Aorta (tissue), 5 donors: Measurements from ENCODE around the gene TMEM132C. TPM values are rescaled to one million over a fixed set of nuclear protein-coding genes. Genes with fewer than 3 reads are reported as not detected.

Experiments used
- ATAC-seq: fragments of 200-7000 bp; cut with Tn5 transposase; one replicate; pipeline ENCODE4 v1.9.1; 2022; ENCODE audit warnings: moderate library complexity; ENCODE audit not compliant: low FRiP score
- DNase-seq, 2 donors: peaks; one replicate each; pipeline ENCODE4 v3.0.0-alpha.2; 2020
- H3K27ac ChIP-seq, 2 donors: one replicate each; pipeline ENCODE4 v1.5.1; 2013; ENCODE audit warnings: low read length in 2 of 2, mild to moderate bottlenecking in 2 of 2, moderate library complexity in 2 of 2, control low read depth in 1 of 2, inconsistent platforms in 1 of 2, low read depth in 1 of 2
- H3K27me3 ChIP-seq, 2 donors: one replicate each; pipeline ENCODE4 v1.6.1; 2013; ENCODE audit warnings: control low read depth in 1 of 2, low read length in 1 of 2, mild to moderate bottlenecking in 1 of 2, moderate library complexity in 1 of 2; ENCODE audit not compliant: insufficient read depth in 2 of 2, control insufficient read depth in 1 of 2
- H3K36me3 ChIP-seq, 2 donors: one replicate each; pipeline ENCODE4 v1.6.1; 2013; ENCODE audit warnings: control low read depth in 1 of 2, low read length in 1 of 2, mild to moderate bottlenecking in 1 of 2; ENCODE audit not compliant: insufficient read depth in 2 of 2, control insufficient read depth in 1 of 2
- H3K4me1 ChIP-seq, 2 donors: one replicate each; pipeline ENCODE4 v1.6.1; 2013; ENCODE audit warnings: low read length in 2 of 2, control low read depth in 1 of 2, mild to moderate bottlenecking in 1 of 2, moderate library complexity in 1 of 2; ENCODE audit not compliant: insufficient read depth in 2 of 2, control insufficient read depth in 1 of 2
- H3K4me3 ChIP-seq, 2 donors: one replicate each; pipeline ENCODE4 v1.5.1; 2013; ENCODE audit warnings: low read length in 2 of 2, control low read depth in 1 of 2, mild to moderate bottlenecking in 1 of 2
- H3K9me3 ChIP-seq: one replicate; pipeline ENCODE4 v1.6.1; 2013; ENCODE audit warnings: mild to moderate bottlenecking, low read length; ENCODE audit not compliant: control insufficient read depth
- WGBS, 2 donors: extraction: QIAGEN DNeasy Blood & Tissue Kit; methylation state at CpG; one replicate each; pipeline ENCODE4 v1.1.7; 2013; 5-methylcytosine and 5-hydroxymethylcytosine counted together
- intact Hi-C, 2 donors: fragments of 100-400 bp; cut with DNase I; formaldehyde crosslinking; loops; one replicate each; pipeline versions ENCODE4 v1.14.2 to v1.15.0; 2022
- polyA plus RNA-seq, 2 donors: library from polyadenylated mRNA; stranded (reverse); fragments of 200-250 nt; gene quantifications; one replicate each; pipeline ENCODE4 v1.2.3, GENCODE V29; 2013
- total RNA-seq, 2 donors: library from RNA; stranded (reverse); fragmentation: NEBNext Ultra II Directional; extraction: Animal tissue kit (Norgen Biotek cat#: 25700); gene quantifications; one replicate each; pipeline ENCODE4 v1.2.1, GENCODE V29; 2021
- donor health status: healthy with polysubstance abuse.
- donor health status: Bipolar disorder and iron deficiency.
- donor health status: DM: no; HTN: no; CAD: no.
- donor health status: DM: no; HTN: no; CAD: no.
- donor health status: DM: yes; HTN: yes; CAD: no.

TMEM132C gene
- total and polyA plus RNA-seq, 4 donors = 0.49 to 0.78 TPM; not detected in 2

DNA sequence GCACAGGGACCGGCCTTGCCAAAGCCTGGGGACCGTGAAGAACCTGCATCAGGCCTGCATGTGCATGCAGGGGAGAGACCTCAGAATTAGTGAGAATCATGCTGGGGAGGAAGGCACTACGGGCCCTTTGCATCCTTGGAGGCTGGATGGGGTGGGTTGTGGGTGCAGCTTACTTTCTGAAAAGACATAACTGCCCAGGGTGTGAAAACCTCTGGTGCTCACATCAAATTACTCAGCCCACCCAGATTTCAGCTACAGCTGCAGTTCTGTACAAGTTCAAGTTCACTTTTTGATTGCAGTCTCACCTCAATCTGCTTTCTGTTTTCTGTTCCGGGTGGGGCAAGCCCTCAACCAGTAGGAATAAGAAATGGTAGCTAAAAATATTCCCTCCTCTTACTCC is 426.1 kb downstream of the TMEM132C start:
- Histone ChIP-seq H3K4me3 (no peak overlapping the region), H3K36me3 (no peaks in the 10 kb centered on the region), H3K27ac (no peak overlapping the region), H3K9me3 (peaks cover 5% of the 10 kb centered on the region), H3K4me1 (no peaks in the 10 kb centered on the region), H3K27me3 (no peaks in the 10 kb centered on the region)
- 72 to 76% methylated on average over 4 of the region's 4 CpGs for WGBS, 2 donors
- intact Hi-C loops = no loop called here
- DNase-seq (no peak), ATAC-seq (no peak)

DNA sequence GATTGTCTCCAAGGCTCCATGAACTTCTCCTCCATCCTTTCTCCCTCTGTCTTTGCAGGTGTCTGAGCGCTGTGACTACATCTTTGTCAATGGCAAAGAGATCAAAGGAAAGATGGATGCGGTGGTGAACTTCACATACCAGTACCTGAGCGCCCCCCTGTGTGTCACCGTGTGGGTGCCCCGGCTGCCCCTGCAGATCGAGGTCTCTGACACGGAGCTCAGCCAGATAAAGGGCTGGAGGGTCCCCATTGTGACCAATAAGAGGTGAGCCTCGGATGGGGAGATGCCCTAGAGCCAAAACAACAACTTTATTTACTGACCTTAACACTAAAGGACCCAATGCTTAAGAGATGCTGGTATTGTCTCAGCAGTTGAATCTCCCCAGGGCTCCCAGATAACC is 426.8 kb downstream of the TMEM132C start:
- DNase-seq = no peak

DNA sequence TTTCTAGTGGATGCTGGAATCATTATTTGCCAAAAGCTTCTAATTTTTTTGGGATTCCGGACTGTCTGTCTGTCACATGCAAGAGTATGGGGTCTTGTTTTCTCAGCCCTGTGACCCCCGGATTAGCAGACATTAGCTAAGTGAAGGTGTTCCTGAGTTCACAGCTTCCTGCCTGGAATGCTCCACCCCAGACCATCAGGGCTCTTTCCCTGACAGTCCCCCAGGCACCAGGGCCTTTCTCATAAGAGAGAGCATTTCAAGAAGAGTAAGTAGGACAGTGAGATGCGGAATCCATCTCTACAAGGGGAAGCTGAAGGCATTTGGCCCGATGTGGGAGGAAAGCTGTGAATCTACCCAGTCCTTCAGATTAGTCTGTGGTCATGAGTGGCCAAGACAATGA is 427.5 kb downstream of the TMEM132C start:
- Histone ChIP-seq H3K36me3 (no peaks in the 10 kb centered on the region), H3K9me3 (peaks cover 5% of the 10 kb centered on the region), H3K27me3 (no peaks in the 10 kb centered on the region), H3K4me3 (no peak overlapping the region), H3K4me1 (no peaks in the 10 kb centered on the region), H3K27ac (no peak overlapping the region)
- WGBS, 2 donors = 59 to 73% methylated on average over 4 of the region's 4 CpGs
- DNase-seq (no peak), ATAC-seq (no peak)
- intact Hi-C loops = no loop called here

More for the DNA sequence above, 426.8 kb downstream of the TMEM132C start:
- Histone ChIP-seq H3K9me3 (peaks cover 5% of the 10 kb centered on the region), H3K27ac (no peak overlapping the region), H3K27me3 (no peaks in the 10 kb centered on the region), H3K36me3 (no peaks in the 10 kb centered on the region), H3K4me1 (no peaks in the 10 kb centered on the region), H3K4me3 (no peak overlapping the region)
- intact Hi-C loops = no loop called here
- no peak for ATAC-seq
- 69 to 75% methylated on average over 8 of the region's 8 CpGs for WGBS, 2 donors

DNA sequence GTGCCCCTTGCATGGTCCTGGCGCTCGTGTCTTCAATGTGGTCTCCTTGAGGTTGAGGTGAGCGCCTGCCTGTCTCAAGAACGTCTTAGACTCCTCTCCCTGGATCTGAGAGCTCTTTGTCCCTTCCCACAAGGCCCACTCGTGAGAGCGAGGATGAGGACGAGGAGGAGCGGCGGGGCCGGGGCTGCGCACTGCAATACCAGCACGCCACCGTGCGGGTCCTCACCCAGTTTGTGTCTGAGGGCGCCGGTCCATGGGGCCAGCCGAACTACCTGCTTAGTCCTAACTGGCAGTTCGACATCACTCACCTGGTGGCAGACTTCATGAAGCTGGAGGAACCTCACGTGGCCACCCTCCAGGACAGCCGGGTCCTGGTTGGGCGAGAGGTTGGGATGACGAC is 428.7 kb downstream of the TMEM132C start:
- WGBS, 2 donors = 90 to 92% methylated on average over 22 of the region's 22 CpGs
- no peaks in the 10 kb centered on the region for H3K27me3 ChIP-seq
- intact Hi-C loops = no loop called here
- no peaks in the 10 kb centered on the region for H3K4me1 ChIP-seq
- H3K4me3 ChIP-seq = no peak overlapping the region
- DNase-seq = no peak
- ATAC-seq = no peak
- no peak overlapping the region for H3K27ac ChIP-seq
- H3K36me3 ChIP-seq = no peaks in the 10 kb centered on the region
- peaks cover 5% of the 10 kb centered on the region for H3K9me3 ChIP-seq

DNA sequence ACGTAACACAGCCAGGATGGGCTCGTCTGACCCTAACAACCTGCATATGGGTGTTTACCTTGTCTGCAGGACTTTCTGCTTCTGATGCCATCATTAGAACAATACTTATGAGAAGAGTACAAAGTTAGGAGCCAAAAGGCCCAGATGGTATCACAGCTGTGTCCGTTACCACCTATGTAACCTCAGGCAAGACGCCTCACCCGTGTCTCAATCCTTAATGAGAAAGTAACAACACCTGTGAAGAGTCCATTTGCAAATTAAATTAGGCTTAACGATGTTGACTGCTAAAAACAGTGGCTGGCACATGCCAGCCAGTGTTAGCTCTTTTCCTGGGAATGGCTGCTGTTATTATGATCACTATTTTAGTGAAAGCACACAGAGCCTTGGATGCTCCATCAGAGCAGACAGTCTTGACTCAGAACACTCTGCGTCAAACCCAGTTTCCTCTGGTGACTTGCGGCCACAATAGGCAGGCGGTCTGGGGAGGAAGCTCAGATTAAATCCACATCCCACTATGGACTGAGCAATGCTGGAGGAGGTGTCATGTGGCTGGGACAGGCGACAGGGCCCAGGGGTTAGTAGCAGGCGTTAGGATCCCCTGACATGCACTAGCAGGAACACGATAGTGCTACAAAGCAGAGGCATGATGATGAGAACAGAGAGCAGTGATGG is 431.5 kb downstream of the TMEM132C start:
- DNase-seq = no peak
- Histone ChIP-seq H3K27ac (no peak overlapping the region), H3K4me3 (no peak overlapping the region), H3K9me3 (peaks cover 5% of the 10 kb centered on the region), H3K27me3 (no peaks in the 10 kb centered on the region), H3K36me3 (no peaks in the 10 kb centered on the region), H3K4me1 (no peaks in the 10 kb centered on the region)
- intact Hi-C loops = no loop called here
- 75 to 78% methylated on average over 12 of the region's 12 CpGs for WGBS, 2 donors
- no peak for ATAC-seq

DNA sequence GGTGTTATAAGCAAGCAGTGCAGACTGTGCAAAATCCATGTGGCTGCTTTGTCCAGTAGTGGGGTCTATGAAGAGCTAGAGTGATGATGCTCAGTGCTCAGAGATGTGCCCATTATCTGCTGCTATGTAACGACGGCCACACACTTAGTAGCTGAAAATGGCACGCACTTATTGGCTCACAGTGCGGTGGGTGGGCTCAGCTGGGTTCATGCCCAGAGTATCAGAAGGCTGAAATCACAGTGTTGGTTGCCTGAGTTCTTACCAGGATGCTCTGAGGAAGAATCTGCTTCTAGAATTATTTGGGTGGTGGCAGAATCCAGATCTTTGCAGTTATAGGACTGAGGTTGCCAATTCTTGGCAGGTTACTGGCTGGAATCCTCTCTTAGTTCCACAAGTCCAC is 432.1 kb downstream of the TMEM132C start:
- intact Hi-C loops = no loop called here
- H3K9me3 ChIP-seq = peaks cover 6% of the 10 kb centered on the region
- no peaks in the 10 kb centered on the region for H3K4me1 ChIP-seq
- no peaks in the 10 kb centered on the region for H3K27me3 ChIP-seq
- WGBS, 2 donors = 77 to 84% methylated on average over 4 of the region's 4 CpGs
- H3K36me3 ChIP-seq = no peaks in the 10 kb centered on the region
- ATAC-seq = no peak
- no peak overlapping the region for H3K4me3 ChIP-seq
- no peak overlapping the region for H3K27ac ChIP-seq
- no peak for DNase-seq

DNA sequence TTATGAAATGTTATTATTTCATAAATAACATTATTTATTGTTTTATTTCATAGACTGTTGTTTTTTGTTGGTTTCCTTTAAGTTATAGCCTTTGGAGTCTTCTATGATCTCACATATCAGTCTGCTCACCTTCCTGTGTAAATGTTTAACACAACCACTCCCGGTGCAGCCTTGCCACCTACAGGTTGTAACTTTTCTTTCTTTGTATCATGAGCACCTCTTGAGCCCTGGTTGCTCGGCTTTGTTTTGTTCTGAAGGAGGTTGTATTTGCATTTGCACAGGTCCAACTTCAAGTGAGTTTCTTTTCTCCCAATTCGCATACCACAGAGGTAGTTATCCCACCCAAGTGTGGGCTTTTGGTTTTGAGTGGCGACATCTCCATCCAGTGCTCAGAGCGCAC is 435.4 kb downstream of the TMEM132C start:
- 81 to 82% methylated on average over 5 of the region's 5 CpGs for WGBS, 2 donors
- intact Hi-C loops = no loop called here
- ATAC-seq (no peak), DNase-seq (no peak)
- Histone ChIP-seq H3K4me1 (no peaks in the 10 kb centered on the region), H3K9me3 (peaks cover 3% of the 10 kb centered on the region), H3K36me3 (no peaks in the 10 kb centered on the region), H3K4me3 (no peak overlapping the region), H3K27me3 (no peaks in the 10 kb centered on the region), H3K27ac (no peak overlapping the region)

DNA sequence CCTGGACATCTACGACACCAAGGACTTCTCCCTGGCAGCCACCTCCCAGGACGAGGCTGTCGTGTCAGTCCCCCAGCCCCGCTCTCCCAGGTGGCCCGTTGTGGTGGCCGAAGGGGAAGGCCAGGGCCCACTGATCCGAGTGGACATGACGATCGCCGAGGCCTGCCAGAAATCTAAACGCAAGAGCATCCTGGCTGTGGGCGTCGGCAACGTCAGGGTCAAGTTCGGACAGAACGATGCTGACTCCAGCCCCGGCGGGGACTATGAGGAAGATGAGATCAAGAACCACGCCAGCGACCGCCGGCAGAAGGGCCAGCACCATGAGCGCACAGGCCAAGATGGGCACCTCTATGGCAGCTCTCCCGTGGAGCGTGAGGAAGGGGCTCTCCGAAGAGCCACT is 438.2 kb downstream of the TMEM132C start:
- intact Hi-C loops = no loop called here
- no peak overlapping the region for H3K4me3 ChIP-seq
- no peaks in the 10 kb centered on the region for H3K27me3 ChIP-seq
- H3K27ac ChIP-seq = no peak overlapping the region
- DNase-seq (no peak), ATAC-seq (no peak)
- 89 to 94% methylated on average over 24 to 26 of the region's 26 CpGs for WGBS, 2 donors
- no peaks in the 10 kb centered on the region for H3K36me3 ChIP-seq
- peaks cover 1% of the 10 kb centered on the region for H3K9me3 ChIP-seq
- H3K4me1 ChIP-seq = no peaks in the 10 kb centered on the region

DNA sequence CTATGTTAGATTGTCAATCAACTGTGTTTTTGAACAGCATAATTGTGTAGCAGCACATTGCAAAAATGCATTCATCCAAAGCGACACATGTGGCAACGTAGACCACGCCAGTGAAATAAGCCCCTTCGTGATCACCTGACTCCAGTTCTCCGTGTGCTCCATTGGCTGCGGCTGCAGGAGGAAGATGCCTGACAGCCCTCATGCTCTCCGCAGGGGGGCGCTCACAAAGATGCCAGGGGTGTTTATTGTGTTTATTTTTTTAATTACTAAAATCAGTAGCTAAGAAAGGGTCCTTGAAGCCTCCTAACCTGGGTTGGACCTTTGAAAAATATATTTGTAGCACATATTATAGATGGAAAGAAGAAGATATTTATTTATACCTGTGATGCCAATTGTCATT is 440.5 kb downstream of the TMEM132C start:
- Histone ChIP-seq H3K9me3 (peaks cover 1% of the 10 kb centered on the region), H3K27ac (no peak overlapping the region), H3K27me3 (no peaks in the 10 kb centered on the region), H3K4me3 (no peak overlapping the region), H3K36me3 (no peaks in the 10 kb centered on the region), H3K4me1 (no peaks in the 10 kb centered on the region)
- 78 to 81% methylated on average over 8 of the region's 8 CpGs for WGBS, 2 donors
- intact Hi-C loops = no loop called here
- DNase-seq = no peak
- ATAC-seq = no peak
